GM18907 (cell line): ENCODE results near the gene BASP1.
"Not testable (repeated sequence)": the region's sequence is repeated elsewhere in the genome, so short reads cannot be mapped to it uniquely, and the experiment has no call there.

ENCODE experiments used
- ATAC-seq: cut with Tn5 transposase; IDR thresholded peaks from one replicate; pipeline ENCODE4 v1.9.1; 2021; ENCODE audit warnings: mild to moderate bottlenecking, moderate library complexity; ENCODE audit not compliant: unreplicated experiment

Gene BASP1

DNA sequence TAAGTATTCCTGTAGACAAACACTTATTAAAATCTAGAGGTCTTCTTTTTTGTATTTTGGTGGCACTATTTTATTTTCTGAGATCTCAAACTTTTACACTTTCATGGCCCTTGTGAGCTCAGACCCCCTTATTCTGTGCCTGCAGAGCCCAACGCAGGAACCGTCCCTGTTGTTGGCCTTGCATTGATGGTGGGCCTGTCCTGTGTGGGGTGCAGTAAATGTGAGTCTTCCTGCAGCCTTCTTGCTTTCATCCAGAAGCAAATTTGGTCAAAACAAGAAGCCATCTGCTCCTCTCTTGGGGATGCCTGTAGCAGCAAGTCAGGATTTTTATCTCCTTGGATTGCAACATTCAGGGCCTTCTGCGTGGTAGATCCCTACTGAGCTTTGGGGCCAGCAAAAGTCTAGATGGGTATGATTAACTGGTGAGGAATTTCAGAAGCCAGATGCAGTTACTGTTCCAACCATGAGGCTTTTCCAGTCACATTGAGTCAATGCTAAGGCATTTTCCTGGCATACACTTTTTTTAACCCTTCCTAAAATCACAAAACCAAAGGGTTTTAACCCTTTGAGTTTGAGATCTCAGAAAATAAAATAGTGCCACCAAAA lies 31.7 kb downstream of the BASP1 start:
- ATAC-seq: no peak

GRCh38 chr5:17249841-17250240 lies 32.4 kb downstream of the BASP1 start:
- ATAC-seq: not testable (repeated sequence)

GRCh38 chr5:17252543-17252942 lies 35.1 kb downstream of the BASP1 start:
- ATAC-seq: no peak

DNA sequence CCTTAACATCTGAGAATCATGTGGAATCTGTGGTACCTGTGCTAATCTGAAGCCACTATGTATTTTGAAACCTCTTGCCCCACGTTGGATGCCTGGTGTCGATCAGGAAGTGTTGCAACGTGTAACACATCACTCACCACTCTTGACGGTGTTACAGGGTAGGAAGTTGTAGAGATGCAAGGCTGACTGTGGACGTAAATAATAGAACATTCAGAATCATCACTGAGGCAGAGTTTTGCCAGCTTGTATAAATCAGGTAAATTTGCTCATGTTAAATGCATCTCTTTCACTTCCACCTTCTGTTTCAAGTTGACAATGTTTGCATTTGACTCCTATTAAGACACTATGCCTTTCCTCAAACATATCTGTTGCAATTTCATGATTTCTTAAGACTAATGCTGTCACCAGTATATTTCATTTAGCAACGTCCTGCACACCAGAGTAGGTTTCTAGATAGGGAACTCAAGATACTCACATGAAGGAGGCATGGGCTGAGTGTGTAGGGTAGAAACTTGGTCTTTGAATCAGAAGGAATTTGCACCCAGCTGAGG lies 38.1 kb downstream of the BASP1 start:
- ATAC-seq: peak; percentile 52

GRCh38 chr5:17256171-17256570 lies 38.7 kb downstream of the BASP1 start:
- ATAC-seq: no peak

DNA sequence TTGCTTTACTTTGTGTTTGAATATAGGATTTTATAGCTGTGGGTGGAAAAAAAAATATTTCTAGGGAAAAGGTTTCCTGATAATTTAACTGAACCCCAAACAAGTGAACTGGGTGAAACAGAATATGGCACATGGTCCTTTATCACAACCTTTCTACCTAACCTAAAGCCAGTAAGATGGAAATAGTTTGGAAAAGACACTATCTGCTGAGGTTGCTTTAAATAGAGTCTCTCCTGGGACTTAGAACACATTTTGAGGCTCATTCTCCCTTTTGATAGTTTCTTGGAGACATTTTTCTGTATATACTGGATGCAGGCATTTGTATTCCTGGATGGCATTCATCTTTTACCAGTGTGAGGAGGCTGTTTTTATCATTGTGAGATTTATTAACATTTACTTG lies 39.4 kb downstream of the BASP1 start:
- no peak for ATAC-seq

- peak; percentile 93 for ATAC-seq
Observed at GRCh38 chr5:17257705-17258273, 40.4 kb downstream of the BASP1 start.

- ATAC-seq: no peak
Observed at GRCh38 chr5:17258431-17258830, 41.0 kb downstream of the BASP1 start.

DNA sequence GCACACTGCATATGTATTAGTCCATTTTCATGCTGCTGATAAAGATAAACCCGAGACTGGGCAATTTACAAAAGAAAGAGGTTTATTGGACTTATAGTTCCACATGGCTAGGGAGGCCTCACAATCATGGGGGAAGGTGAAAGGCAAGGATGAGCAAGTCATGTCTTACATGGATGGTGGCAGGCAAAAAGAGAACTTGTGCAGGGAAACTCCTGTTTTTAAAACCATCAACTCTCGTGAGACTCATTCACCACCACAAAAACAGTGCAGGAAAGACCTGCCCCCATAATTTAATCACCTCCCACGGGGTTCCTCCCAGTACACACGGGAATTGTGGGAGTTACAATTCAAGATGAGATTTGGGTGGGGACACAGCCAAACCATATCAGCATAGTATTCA lies 41.6 kb downstream of the BASP1 start:
- ATAC-seq: not testable (repeated sequence)

GRCh38 chr5:17259630-17260257 lies 42.3 kb downstream of the BASP1 start:
- ATAC-seq: no peak

- ATAC-seq: no peak
Observed at GRCh38 chr5:17260549-17260948, 43.1 kb downstream of the BASP1 start.

DNA sequence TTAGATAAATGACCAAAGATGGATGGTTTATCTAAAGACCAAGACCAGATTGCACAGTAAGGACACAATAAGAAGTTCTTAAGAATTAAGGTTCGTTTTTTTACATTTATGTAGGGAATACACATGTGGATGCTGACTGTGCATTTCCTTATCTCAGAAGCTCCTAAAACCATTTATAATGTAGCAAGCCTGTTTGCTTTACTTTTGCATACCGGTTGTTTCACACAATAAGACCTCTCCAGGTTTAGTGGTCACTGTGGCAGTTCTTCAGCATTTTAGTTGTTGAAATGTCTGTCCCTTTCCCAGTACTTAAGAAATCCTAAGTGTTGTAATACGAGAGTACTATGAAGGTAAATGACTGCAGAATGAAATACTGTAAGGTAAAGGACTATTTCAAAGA lies 43.6 kb downstream of the BASP1 start:
- ATAC-seq: no peak

DNA sequence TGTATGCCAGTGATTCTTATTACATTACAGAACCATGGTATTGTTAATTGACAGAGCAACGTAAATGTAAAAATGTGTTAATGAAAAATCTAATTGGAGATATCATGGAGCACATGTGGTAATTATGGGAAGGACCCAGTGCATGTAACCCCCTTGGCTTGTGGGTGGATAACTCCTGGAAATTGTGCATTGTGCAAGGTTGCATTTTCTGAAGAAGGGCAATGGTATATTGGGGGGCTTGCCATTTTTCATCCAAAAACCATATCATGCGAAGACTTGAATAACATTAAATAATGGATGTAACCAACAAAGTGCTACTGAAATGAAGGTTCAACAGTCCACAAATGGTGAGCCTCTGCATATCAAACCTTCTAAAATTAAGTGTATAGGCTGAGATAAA lies 47.6 kb downstream of the BASP1 start:
- no peak for ATAC-seq

DNA sequence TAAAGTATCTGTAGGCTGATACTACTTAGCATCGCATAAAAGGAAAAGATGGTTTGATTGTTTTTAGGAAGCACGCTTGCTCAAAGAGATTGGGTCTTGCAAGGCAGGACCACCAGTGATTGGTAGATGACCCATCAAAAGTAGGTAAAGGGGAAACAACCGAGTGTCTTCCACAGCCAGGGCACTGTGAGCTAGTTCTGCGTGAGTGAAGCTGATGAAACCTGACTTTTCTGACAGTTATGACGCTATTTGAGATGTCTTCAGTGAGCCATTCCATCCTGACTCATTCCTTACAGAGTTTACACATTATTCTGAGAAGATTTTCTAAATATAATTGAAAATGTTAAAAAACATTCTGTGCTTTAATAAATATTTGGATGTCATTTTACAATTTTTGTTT lies 49.7 kb downstream of the BASP1 start:
- ATAC-seq: no peak

DNA sequence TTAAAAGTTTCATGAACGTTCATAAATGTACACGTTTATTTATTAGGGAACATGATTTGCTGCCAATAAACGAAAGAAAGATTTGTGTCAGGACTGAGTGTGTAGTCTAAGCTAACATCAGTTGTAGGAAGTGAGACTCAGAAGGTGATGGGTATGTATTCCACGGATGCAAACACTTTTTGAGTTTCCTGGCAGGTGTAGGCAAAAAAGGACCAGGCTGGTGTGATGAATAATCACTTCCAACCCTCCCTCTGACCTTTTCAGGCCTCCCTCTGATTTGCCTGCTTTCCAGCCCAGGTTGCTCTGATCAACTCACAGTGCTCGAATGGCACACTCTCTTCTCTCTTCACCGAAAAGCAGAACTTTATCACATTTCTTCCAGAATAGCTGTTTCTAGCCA lies 51.8 kb downstream of the BASP1 start:
- peak; percentile 82 for ATAC-seq

DNA sequence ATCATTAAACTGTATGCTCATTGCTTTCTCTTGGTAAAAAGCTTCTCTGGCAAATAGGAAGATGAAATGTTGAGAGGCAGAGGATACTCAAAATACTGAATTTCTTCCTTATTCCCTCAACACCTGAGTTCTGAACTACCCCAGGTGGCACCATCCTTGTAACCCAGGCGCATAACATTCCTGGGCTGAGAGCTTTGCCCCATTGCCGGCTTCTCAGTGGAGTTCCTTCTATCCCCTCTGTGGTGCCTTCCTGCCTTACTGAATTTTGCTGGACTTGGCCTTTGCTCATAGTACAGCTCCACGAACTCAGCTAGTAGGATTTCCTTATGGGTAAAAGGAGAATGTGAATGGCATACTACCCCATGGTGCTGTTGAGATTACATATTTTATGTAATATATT lies 54.7 kb downstream of the BASP1 start:
- no peak for ATAC-seq

DNA sequence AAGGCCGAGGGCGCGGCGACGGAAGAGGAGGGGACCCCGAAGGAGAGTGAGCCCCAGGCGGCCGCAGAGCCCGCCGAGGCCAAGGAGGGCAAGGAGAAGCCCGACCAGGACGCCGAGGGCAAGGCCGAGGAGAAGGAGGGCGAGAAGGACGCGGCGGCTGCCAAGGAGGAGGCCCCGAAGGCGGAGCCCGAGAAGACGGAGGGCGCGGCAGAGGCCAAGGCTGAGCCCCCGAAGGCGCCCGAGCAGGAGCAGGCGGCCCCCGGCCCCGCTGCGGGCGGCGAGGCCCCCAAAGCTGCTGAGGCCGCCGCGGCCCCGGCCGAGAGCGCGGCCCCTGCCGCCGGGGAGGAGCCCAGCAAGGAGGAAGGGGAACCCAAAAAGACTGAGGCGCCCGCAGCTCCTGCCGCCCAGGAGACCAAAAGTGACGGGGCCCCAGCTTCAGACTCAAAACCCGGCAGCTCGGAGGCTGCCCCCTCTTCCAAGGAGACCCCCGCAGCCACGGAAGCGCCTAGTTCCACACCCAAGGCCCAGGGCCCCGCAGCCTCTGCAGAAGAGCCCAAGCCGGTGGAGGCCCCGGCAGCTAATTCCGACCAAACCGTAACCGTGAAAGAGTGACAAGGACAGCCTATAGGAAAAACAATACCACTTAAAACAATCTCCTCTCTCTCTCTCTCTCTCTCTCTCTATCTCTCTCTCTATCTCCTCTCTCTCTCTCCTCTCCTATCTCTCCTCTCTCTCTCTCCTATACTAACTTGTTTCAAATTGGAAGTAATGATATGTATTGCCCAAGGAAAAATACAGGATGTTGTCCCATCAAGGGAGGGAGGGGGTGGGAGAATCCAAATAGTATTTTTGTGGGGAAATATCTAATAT lies 58.1 kb downstream of the BASP1 start:
- ATAC-seq: no peak

DNA sequence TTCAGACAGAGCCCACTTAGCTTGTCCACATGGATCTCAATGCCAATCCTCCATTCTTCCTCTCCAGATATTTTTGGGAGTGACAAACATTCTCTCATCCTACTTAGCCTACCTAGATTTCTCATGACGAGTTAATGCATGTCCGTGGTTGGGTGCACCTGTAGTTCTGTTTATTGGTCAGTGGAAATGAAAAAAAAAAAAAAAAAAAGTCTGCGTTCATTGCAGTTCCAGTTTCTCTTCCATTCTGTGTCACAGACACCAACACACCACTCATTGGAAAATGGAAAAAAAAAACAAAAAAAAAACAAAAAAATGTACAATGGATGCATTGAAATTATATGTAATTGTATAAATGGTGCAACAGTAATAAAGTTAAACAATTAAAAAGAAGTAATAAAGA lies 59.0 kb downstream of the BASP1 start:
- ATAC-seq: peak; percentile 60

DNA sequence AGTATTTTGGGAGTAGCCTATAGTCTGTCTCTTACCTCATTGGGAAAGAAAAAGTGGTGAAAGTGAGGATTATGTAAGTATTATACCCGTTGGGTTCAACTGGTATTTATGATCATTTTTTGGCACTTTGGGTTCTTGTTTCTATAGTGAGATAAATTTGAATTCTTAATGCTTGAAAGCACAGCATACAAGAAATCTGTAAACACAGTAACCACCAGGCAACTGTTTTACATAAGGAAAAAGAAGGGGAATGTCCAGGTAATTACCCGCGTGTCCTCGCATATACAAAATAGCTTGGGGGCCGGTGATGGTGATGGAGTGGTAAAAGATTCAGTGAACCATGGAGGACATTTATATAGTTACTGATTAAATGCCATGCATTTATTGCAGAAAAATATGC lies 60.5 kb downstream of the BASP1 start:
- peak; percentile 61 for ATAC-seq

GRCh38 chr5:17278931-17279330 lies 61.5 kb downstream of the BASP1 start:
- ATAC-seq: no peak

- no peak for ATAC-seq
Observed at GRCh38 chr5:17279487-17279886, 62.1 kb downstream of the BASP1 start.
